NCI-H2081 (cell line): ENCODE results near the gene CDH5.

Experiments used
- DNase-seq, 2 experiments: peaks; one replicate each; lab custom pipeline; 2025; lab: John Stamatoyannopoulos, UW

The CDH5 gene

DNA sequence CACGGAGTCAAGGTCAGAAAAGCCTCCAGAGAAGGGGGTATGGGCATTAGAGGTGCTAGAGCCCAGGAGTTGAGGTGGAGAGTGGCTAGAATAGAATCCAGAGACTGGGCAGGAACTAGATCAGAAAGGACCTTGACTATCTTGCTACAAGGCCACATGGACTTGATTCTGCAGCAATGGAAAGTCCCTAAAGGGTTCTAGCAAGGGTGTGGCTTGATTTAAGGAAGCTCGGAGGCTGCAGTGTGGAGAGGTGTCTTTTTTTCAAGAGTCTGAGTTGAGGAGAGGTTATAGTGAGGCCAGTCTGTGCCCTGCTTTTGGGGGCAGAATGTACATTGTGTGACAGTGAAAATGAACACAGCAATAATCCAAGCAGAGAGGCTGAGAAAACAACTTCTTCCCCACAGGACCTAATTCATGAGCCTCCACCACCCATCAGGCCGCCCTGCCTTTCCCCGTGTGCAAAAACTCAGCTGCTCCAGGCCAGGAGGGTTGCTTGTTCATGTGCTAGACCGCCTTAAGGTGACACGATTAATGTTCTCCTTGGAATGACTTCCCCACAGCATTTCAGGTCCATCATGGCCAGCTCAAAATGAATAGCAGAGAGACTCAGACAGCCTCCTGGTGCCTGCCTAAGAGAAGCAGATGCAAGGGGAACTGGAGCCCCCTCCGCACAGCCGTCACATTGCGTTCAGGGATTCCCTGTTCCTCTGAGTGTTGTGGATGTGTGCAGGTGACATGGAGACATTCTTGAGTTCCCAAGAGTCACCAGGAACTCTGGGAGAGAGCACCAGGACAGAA is 51.9 kb downstream of the CDH5 start:
- DNase-seq, result no peak

DNA sequence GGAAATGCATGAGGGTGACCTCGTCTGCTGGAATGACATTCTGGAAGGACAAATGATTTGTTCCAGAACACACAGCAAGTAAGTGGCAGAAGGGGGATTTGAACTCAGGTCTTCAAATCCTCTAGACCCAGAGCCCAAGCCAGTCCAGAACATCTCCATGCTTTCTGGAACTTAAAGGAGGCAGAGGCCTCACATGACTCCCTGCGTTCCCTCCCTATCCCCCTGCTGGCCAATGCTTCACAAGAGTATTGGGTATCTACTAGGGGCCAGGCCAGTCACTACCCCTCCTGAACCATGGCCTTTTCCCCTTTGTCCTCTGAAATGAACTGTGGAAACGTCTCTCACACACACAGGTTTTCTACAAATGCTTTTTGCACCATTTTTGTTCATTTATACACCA is 53.0 kb downstream of the CDH5 start:
- DNase-seq, result no peak

DNA sequence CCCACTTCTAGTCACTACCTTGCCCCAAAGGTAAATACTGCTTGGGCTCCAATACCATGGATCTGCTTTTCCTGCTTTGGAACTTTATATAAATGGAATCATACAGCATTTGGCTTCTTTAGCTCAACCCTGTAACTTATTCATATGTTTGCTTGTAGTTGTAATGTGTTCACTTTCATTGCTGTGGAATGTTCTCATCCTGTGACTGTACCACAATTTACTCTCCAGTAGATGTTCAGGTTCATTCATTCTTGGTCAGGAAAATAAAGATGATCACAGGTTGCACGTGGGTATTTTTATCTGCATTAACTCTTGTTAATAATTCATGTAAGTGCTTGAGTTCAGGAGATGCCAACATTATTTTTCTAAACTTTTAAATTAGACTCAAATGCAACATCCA is 53.9 kb downstream of the CDH5 start:
- DNase-seq, result no peak

DNA sequence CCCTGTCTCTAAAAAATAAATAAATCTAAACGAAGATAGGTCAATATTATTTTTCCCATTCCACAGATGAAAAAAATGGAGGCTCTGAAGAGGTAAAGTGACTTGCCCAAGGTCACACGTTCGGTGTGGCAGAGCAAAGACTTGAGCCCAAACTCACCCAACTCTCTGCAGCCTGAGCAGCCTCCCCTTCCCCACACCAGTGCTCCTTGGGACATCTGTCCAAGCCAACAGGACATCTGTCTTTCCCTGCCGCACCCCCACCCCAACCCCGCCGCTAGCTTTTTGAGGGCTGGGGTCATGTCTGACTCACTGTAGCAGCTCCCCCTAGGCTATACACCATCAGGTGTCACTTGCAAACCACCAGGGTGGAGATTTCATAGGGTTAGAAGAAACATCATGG is 55.4 kb downstream of the CDH5 start:
- no peak for DNase-seq

DNA sequence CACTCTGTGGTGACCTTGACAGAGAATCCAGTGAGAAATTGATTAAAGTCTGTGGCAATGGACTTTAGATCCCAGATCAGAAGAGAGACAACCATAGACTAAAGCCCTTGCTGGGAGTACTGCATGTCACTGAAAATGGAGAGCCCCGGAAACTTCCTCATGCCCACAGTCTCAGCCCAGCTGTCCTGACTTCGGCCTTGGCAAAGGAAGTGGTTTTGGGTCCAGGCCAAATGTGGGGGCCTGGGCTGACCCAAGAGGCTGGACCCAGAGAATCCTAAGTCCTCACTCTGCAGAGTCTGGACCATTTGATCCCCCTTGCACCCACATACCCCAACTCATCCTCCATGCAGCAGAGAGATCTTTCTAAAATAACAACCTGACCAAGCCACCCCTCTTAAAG is 55.9 kb downstream of the CDH5 start:
- DNase-seq, result no peak

DNA sequence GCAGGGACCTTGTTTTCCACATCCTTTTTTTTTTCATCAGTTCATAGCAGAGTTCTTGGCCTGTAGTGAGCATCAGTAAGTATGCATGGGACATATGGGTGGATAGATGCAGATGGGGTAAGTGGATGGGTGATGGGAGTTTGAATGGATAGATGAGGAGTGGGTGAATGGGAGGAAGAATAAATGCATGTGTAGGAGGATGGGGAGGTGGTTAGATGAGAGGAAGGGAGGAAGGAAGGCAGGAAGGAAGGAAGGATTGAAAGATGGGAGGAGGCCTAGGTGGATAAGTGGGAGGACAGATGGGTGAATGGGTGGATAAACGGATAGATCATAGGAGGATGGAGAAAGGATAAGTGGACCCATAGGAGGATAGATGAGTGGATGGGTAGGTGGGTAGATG is 56.7 kb downstream of the CDH5 start:
- DNase-seq, result no peak

DNA sequence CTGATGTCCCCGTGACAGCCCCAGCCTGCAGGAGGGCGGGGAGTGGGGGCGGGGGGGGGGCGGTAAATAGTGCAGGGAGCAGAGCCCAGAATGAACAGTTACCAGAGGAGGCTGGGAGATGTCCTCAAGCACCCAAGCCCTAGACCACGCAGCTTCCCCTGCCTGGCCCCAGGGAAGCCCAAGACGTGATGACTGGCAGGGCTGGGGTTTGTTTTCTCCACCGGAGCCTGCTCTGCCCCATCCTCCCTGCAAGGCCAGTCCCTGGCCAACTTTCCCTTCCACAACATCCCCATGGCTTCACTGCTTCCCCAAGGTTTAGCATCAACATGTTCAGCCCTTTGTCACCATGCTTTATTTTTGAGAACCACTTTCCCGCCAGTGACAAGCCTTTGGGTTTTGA is 59.2 kb downstream of the CDH5 start:
- DNase-seq, result no peak

DNA sequence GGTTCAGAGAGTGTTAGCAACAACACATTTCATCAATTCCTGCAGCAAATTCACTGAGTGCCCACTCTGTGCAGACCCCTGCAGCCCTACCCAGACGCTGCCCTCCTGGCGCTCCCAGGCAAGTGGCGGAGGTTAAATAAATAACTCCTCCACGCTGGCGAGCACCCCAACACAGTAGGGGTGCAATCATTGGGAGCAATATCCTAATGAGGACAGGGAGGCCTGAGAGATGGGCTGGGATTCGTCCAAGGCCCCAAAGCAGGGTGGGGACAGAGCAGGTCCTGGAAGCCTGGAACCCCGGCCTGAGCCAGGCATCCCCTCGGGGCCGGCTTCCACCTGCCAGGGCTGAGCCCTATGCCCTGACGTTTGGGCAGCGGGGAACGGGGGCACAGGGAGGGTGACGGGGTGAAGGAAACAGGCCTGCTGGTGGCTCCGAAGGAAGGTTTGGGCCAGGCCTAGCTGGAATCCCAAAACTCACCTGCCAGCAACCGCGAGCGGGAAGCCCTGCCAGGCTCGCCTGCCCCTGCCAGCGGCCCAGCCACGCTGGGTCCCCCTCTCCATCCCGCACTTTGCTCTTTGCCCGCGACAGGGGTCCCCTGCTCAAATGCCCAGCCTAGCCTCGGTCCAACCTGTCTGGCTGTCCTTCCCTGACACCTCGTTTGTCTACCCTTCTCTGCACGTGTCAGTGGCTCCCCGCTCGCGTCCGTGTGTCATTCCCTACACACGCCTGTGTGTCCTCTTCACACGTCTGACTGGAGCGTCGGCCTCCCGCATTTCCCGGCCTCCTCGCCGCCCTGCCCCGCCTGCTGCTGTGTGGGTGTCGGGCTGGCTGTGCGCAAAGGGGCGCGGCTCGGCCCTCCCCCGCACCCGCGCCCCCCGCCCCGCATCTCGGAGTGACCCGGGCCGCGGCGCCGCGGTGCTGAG is 59.9 kb downstream of the CDH5 start:
- DNase-seq, result no peak

DNA sequence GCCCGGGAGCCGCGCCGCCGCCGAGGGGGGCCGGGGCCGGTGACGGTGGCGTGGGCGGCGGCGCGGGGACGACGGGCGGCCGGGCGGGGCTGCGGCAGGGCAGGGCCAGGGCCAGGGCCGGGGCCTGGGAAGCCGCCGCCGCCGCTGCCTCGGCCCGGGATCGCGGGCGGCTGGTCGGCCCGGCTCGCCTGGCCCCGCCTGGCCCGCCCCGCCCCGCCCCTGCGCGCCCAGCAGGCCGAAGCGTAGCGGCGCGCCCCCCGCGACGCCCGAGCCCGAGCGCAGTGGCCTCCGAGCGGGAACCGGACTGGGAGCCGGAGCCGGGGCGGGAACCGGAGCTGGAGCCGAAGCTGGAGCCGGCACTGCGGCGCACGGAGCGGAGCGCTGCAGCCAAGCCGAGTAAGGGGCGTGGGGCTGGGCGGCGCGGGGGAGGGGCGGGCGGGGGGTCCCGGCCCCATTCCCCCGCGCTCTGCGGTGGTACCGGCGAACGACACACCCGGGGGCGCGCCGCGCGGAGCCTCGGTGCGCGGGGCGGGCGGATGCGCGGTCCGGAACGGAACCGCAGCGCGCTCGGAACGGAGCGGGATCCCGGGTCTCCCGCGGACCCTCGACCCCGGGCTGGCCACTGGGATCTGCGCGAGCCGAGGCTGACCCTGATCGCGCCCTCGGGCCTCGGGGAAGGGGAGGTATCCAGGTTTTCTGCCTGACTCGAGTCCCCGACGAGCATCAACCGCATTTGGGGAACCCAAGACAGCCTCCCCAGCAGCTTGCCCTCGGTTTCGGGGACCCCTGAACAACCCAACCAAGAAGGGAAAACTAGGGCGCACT is 60.8 kb downstream of the CDH5 start, which contains the start of gene BEAN1:
Gene BEAN1 (plus strand): TSS at position 260 of the 825 bp plus-strand sequence. CDS start 10,382 bp downstream, outside the sequence.
- DNase-seq, result peak in 1 of 2 experiments; percentile 4

DNA sequence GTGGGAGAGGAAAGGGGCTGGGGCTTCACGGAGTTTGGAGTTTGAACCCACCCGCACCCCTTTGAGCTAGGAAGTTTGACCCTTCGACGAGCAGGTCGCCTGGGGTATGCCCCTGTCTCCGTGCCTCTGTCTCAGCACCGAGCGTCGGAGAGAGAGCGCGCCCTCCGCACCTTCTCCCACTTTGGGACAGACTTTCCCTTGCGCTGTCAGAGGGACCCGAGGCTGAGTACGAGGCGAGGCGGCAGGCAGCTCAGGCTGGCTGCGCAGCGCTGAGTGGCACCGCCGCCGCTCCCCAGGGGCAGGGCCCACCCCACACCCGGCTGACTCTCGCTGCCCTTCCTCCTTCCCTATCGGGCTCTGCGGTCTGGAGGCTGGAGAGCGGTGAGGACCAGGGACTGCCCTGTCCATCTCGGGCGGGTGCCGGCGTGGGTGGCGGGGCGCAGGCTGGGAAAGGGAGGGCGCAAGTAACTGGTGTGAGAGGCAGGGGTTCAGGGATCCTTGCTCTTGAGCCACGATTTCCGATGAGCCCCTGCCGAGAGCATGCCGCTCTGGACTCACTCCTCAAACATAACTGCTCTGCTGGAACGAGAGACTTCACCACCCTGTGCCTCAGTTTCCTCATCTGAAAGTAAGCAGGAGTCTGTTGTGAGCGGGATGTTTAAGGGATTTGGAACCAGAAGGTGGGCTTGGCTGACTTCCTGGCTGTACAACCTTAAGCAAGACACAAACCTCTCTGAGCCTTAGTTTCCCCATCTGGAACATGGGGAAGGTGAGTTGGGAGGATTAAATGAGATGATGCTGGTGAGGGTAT is 61.6 kb downstream of the CDH5 start:
- no peak for DNase-seq

DNA sequence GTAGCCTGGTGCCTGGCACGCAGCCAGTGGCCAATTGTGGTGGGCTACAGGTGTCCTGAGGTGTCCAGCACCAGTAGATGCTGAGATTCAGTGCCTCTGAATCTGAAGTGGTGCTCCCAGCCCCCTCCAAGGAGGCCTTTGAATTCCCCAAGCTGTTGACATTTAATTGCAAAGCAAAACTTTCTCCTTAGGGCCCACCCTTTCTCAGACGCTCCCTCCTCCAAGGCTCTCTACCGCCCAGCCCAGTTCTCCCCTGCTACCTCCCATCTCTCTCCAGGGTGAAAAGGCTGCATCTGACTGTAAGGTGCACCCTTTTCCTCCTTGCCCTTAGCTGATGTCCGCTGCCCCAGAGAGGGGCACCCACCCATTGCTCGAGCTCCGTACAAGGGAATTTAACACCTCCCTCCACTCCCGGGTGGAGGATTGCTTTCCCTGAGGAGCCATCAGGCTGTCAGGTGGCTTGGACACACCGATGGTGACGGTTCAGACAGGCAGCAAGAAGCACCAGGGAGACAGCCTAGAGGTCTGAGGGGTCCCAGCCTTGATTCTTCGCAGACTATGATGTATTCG is 62.3 kb downstream of the CDH5 start:
- DNase-seq, result no peak

DNA sequence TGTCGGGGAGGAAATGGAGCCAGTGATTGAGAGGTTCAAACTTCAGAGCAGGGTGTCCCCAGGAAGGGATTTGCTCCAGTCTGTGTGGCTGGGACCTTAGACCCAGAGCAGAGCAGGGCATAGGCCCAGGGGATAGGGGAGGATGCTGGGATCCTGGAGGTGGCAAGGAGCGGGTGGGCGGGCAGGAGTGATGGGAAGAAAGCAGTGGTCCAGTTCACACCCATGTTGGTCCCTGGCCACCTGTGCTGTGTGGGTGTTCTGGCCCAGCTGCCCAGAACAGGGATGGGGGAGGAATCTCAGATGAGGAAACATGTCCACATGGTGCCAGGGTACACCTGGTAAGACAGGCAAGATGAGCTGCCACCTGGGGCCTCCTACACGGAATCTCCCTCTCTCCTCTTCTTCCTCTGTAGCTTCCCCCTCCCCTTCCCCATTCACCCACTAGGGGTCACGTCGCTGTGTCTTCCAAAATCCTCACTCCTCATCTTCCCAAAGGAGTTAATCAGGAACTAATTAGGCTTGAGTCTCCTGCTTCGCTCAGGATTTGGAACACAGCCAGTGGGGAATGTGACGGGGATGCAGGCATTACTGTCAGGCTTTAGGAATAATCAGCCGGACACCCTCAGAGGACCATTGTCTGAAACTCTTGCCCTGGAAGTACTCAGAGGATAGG is 62.9 kb downstream of the CDH5 start:
- no peak for DNase-seq

DNA sequence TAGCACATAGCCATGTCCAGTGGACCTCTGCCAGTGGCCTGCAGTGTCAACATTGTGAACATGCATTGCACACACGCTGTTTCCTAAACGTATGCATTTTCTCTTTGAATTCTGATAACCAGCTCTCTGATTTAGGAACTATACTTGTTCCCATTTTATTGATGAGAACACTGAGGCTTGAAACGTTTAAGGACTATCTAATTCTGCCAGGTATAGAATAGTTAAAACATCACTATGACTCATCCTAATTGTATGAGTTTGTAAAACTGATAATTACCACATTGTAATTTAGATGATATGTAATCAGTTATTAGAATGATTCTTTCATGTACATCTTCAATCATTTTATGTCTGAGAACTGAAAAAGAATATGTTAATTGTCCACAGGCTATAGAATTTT is 63.7 kb downstream of the CDH5 start:
- no peak for DNase-seq

DNA sequence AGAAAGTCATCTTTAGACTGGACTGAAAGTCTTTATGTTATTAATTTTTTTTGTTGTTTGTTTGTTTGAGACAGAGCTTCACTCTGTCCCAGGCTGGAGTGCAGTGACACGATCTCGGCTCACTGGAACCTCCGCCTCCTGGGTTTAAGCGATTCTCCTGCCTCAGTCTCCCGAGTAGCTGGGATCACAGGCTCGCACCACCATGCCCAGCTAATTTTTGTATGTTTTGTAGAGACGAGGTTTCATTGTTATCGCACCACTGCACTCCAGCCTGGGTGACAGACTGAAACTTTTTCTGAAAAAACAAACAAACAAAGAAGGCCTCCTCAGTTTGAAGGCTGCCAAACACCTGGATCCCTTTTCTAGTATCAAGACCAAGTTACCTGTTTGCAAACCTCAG is 65.3 kb downstream of the CDH5 start:
- DNase-seq, result no peak

DNA sequence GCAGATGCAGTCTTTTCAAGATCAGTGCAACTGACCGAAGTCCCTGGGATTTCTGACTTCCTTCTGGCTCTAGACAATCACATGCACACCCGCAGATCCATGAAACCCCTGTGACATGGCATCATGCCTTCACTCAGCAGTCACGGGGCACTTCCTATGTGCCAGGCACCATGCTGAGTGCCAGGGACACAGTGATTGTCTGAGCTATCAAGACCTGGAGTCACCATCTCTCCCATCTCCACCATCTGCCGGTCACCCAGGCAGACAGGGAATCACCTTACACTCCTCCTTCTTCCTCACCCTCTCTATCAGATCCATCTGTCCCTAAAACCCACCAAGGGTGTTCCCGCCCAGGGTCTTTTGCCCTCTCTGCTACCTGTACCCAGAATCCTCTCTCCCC is 65.9 kb downstream of the CDH5 start:
- DNase-seq, result no peak

DNA sequence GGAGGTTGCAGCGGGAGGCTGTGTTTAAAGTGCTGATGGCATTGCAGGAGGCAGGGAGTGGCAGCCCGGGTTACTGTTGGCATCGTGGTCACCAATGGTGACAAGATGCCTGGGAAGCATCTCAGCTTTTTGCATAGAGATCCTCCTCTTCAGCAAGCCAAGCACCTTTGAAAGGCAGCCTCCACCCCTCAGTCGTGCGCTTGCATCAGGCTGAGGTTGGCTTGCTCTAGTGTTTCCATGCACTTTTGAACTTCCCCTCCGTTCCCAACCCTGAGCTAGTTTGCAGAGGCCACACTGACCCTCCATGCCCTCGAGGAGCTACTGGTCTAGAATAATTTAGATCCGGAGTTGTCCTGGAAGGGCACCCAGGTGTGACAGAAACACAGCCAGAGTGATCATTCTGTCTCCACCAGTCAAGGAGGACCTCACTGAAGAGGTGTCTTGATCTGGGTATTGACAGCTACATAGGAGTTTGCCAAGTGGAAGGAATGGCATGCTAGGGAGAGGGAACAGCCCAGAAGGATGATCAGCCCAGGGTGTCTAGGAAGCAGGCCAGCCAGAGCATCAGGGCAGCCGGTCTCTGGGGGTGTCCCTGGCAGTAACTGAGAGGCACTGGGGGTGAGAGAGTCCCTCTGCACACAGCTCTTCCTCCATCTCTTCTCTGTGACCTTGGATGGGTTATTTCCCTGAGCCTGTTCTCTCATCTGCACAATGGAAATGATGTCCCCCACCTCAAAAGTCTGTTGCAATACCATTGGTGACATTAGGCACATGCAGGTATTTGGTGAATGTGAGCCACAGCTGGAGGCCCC is 68.3 kb downstream of the CDH5 start:
- no peak for DNase-seq

DNA sequence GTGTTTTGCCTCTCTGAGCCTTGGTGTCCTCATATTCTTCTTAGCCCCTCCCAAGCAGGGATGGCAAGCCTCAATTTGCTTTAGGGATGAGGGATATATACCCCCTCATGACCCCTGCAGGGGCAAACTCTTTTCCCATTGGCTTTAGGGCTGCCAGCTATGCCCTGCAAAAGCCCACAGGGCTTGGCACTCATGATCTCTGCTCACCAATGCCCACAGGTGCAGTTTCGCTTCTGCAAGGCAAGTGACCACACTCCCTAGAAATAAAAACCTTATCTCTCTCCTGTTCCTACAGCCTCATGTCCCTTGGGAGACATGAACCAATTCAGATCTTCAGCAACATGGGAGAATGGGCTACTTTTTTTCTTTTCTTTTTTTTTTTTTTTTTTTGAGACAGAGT is 69.4 kb downstream of the CDH5 start:
- no peak for DNase-seq

DNA sequence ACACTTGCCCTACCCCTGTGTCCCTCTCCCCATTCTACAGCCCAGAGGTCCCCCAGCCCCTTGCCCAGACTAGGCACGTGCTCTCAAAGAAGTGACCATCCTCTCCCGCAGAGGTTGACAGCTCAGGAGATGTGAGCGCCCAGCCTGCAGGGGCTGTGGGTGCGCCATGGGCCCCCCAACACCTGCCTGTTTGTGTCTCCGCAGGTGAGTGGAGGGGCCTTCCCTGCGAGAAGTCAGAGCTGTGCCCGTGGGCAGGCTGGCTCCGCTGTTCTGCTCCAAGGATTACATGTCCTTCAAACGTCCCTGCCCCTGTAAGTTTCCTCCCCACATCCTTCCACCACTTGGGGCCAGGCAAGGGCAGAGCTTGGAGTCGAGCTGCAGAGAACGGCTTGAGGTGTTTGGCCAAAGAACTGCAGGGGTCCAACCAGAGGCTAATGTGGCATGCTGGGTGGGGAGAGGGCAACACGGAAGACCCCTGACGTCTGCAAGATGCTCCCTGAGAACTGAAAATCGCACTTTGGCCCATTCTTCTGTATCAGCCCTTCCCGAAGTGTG is 71.0 kb downstream of the CDH5 start:
- DNase-seq, result no peak

DNA sequence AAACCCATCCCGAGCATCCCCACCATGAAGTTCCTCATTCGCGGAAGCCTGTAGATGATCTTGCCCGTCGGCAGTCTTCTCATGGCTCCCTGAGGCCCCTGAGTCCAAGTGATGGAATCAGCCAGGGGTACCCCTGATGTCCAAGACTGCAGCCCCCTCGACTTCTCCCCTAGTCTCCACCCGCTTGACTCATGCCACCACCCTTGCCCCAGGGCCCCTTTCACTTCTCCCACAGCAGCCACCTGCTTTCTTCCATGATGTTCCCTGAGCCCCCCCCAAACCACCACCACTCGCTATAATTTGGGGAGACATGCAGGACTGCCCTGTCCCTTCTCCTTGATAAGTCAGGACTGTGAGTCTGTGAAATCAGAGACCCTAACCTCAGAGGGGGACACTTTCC is 72.0 kb downstream of the CDH5 start:
- DNase-seq, result no peak
